HepG2 (cell line): ENCODE data around the gene SART1. TPM values are rescaled to one million over a fixed set of nuclear protein-coding genes. Genes with fewer than 3 reads are reported as not detected.

Experiments used
- MAFG ChIP-seq: sonication (generic); formaldehyde crosslinking; IDR thresholded peaks from 2 replicates; pipeline ENCODE4 v1.5.1; 2020; ENCODE audit warnings: mild to moderate bottlenecking, missing genetic modification reagents
- MNT ChIP-seq: fragments of 450-650 bp; IDR thresholded peaks from 2 replicates; pipeline ENCODE4 v1.6.1; 2016
- NCOA2 ChIP-seq: sonication (generic); formaldehyde crosslinking; IDR thresholded peaks from 2 replicates; pipeline ENCODE4 v1.8.0; 2022; ENCODE audit warnings: inconsistent platforms
- RXRB ChIP-seq: IDR thresholded peaks from 2 replicates; pipeline ENCODE4 v1.6.1; 2016; ENCODE audit warnings: borderline replicate concordance, missing genetic modification reagents, missing compliant biosample characterization
- SRSF9 ChIP-seq: fragments of 200-400 bp; formaldehyde crosslinking; IDR thresholded peaks from 2 replicates; pipeline ENCODE4 v1.6.1; 2018; ENCODE audit warnings: borderline replicate concordance, mild to moderate bottlenecking, low read depth, low read length; ENCODE audit not compliant: insufficient read depth, poor library complexity, severe bottlenecking
- TBX3 ChIP-seq: fragments of 450-650 bp; IDR thresholded peaks from 2 replicates; pipeline ENCODE4 v1.6.1; 2017; ENCODE audit warnings: antibody characterized with exemption, mild to moderate bottlenecking, inconsistent platforms, borderline replicate concordance
- ZBTB34 ChIP-seq: sonication (generic); formaldehyde crosslinking; IDR thresholded peaks from 2 replicates; pipeline ENCODE4 v1.8.0; 2022; ENCODE audit warnings: mild to moderate bottlenecking, missing genetic modification reagents
- ZBTB49 ChIP-seq: sonication (generic); formaldehyde crosslinking; IDR thresholded peaks from 2 replicates; pipeline ENCODE4 v1.4.0; 2020; ENCODE audit warnings: missing genetic modification reagents, borderline replicate concordance
- ZNF569 ChIP-seq: sonication (generic); formaldehyde crosslinking; IDR thresholded peaks from 2 replicates; pipeline ENCODE4 v1.5.0; 2020; ENCODE audit warnings: mild to moderate bottlenecking, missing genetic modification reagents, moderate library complexity, borderline replicate concordance
- ZSCAN20 ChIP-seq: sonication (generic); formaldehyde crosslinking; IDR thresholded peaks from 2 replicates; pipeline ENCODE4 v1.4.0; 2020; ENCODE audit warnings: missing genetic modification reagents, mild to moderate bottlenecking, borderline replicate concordance
- ZSCAN9 ChIP-seq: IDR thresholded peaks from 2 replicates; pipeline ENCODE4 v1.6.1; 2016; ENCODE audit warnings: borderline replicate concordance
- polyA plus RNA-seq, 8 experiments: library from polyadenylated mRNA; depleted of rRNA in 3 of 8; stranded (reverse) in 7 of 8; unstranded in 1 of 8; fragments of >200 nt; fragmentation: Illumina TruSeq in 4 of 8; extraction: Trizol in 4 of 8; gene quantifications; 2 replicates each; pipeline versions ENCODE4 v1.2.1 to v1.2.3, GENCODE V29; 2011 to 2016; ENCODE audit warnings: low read depth in 4 of 8, missing spikeins in 1 of 8, mixed read lengths in 1 of 8; ENCODE audit not compliant: insufficient read depth in 1 of 8
- total RNA-seq, 5 experiments: library from RNA; depleted of rRNA; stranded (reverse); fragments of >200 nt; fragmentation: Illumina TruSeq; extraction: Trizol; gene quantifications; 2 replicates each; pipeline ENCODE4 v1.2.3, GENCODE V29; 2016; ENCODE audit warnings: low read depth in 1 of 5
- TF ChIP-seq, protein P1 (sequence below): sonication (generic); formaldehyde crosslinking; IDR thresholded peaks from 2 replicates; pipeline ENCODE4 v1.4.0; 2020; ENCODE audit warnings: missing genetic modification reagents, mild to moderate bottlenecking, borderline replicate concordance
- TF ChIP-seq, protein P2 (sequence below), 2 experiments: IDR thresholded peaks; 2 replicates each; pipeline ENCODE4 v1.6.1; 2011 to 2012; ENCODE audit warnings: low read length in 2 of 2, borderline replicate concordance in 1 of 2, low read depth in 1 of 2, mild to moderate bottlenecking in 1 of 2, moderate library complexity in 1 of 2
- TF ChIP-seq, protein P3 (sequence below): IDR thresholded peaks from 2 replicates; pipeline ENCODE4 v1.6.1; 2016; ENCODE audit warnings: low read depth, borderline replicate concordance

The SART1 gene
- total and polyA plus RNA-seq, 2 of the 13 experiments (the other 11 are each of a cell fraction or from before 2014, with no cell fraction given), result 11.3 to 22.5 TPM

GRCh38 chr11:66001942-66002647, 40.6 kb downstream of the SART1 start, which contains the start of the genes BANF1 and EIF1AD (continued):
- TF ChIP-seq ZNF569 (CRISPR knock-in tag) (no peak), RXRB (peak; percentile 43; the same call in 1 of the 2 replicates), MAFG (CRISPR knock-in tag) (no peak), ZBTB49 (CRISPR knock-in tag) (no peak), ZBTB34 (CRISPR knock-in tag) (no peak), TBX3 (no peak), NCOA2 (peak; percentile 60), ZSCAN20 (no peak), SRSF9 (no peak), MNT (no peak; the same call in 1 of the 2 replicates), ZSCAN9 (peak; percentile 44; the same call in 1 of the 2 replicates)
- TF ChIP-seq, protein P1, sequence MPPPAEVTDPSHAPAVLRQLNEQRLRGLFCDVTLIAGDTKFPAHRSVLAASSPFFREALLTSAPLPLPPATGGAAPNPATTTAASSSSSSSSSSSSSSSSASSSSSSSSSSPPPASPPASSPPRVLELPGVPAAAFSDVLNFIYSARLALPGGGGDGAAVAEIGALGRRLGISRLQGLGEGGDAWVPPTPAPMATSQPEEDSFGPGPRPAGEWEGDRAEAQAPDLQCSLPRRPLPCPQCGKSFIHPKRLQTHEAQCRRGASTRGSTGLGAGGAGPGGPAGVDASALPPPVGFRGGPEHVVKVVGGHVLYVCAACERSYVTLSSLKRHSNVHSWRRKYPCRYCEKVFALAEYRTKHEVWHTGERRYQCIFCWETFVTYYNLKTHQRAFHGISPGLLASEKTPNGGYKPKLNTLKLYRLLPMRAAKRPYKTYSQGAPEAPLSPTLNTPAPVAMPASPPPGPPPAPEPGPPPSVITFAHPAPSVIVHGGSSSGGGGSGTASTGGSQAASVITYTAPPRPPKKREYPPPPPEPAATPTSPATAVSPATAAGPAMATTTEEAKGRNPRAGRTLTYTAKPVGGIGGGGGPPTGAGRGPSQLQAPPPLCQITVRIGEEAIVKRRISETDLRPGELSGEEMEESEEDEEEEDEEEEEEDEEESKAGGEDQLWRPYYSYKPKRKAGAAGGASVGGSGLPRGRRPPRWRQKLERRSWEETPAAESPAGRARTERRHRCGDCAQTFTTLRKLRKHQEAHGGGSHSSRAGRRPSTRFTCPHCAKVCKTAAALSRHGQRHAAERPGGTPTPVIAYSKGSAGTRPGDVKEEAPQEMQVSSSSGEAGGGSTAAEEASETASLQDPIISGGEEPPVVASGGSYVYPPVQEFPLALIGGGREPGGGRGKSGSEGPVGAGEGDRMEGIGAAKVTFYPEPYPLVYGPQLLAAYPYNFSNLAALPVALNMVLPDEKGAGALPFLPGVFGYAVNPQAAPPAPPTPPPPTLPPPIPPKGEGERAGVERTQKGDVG, result peak; percentile 83
- TF ChIP-seq, protein P2, sequence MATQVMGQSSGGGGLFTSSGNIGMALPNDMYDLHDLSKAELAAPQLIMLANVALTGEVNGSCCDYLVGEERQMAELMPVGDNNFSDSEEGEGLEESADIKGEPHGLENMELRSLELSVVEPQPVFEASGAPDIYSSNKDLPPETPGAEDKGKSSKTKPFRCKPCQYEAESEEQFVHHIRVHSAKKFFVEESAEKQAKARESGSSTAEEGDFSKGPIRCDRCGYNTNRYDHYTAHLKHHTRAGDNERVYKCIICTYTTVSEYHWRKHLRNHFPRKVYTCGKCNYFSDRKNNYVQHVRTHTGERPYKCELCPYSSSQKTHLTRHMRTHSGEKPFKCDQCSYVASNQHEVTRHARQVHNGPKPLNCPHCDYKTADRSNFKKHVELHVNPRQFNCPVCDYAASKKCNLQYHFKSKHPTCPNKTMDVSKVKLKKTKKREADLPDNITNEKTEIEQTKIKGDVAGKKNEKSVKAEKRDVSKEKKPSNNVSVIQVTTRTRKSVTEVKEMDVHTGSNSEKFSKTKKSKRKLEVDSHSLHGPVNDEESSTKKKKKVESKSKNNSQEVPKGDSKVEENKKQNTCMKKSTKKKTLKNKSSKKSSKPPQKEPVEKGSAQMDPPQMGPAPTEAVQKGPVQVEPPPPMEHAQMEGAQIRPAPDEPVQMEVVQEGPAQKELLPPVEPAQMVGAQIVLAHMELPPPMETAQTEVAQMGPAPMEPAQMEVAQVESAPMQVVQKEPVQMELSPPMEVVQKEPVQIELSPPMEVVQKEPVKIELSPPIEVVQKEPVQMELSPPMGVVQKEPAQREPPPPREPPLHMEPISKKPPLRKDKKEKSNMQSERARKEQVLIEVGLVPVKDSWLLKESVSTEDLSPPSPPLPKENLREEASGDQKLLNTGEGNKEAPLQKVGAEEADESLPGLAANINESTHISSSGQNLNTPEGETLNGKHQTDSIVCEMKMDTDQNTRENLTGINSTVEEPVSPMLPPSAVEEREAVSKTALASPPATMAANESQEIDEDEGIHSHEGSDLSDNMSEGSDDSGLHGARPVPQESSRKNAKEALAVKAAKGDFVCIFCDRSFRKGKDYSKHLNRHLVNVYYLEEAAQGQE (IDR thresholded peaks at IDR 0.05; ENCODE audit: borderline replicate concordance in 1 of 2, low read depth in 1 of 2, low read length in 2 of 2), result peak in 1 of 2 experiments; percentile 31; a peak in 1 of 4 replicates
- TF ChIP-seq, protein P3, sequence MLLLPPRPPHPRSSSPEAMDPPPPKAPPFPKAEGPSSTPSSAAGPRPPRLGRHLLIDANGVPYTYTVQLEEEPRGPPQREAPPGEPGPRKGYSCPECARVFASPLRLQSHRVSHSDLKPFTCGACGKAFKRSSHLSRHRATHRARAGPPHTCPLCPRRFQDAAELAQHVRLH (CRISPR knock-in tag), result peak; percentile 89; the same call in 1 of the 2 replicates
